NCI-H2171 (cell line): Measurements from ENCODE around the gene RNU6-9.

ENCODE experiments used
- DNase-seq: peaks from one replicate; lab custom pipeline; 2025; lab: John Stamatoyannopoulos, UW

Gene RNU6-9

DNA sequence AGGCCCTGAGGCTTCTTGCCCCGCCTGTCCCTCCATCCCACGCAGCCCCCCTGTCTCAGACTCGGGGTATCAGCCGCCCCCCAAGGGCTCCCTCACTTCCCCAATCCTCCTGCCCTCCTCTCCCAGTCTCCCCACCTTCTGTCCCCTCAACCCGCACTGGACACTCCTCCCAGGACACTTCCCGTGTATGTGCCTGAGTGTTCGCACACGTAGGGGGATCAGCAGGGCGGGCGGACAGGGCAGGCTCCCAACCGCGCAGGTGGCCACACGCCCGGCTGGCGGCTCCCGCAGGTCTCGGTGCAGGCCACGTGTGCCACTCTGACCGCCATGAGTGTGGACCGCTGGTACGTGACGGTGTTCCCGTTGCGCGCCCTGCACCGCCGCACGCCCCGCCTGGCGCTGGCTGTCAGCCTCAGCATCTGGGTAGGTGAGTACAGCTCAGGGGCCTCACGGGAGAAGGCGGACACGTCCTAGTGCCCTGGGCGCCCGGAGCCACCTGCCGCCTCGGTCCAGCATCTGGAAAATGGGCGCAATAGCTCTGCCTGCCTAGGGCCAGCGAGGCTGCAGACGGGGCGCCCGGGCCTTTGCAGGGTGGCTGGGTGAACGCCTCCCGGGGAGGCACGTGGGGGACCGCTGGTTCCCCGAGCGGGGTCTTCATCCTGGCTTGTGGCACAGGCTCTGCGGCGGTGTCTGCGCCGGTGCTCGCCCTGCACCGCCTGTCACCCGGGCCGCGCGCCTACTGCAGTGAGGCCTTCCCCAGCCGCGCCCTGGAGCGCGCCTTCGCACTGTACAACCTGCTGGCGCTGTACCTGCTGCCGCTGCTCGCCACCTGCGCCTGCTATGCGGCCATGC, 26.1 kb downstream of the RNU6-9 start:
- peak; percentile 77 for DNase-seq

DNA sequence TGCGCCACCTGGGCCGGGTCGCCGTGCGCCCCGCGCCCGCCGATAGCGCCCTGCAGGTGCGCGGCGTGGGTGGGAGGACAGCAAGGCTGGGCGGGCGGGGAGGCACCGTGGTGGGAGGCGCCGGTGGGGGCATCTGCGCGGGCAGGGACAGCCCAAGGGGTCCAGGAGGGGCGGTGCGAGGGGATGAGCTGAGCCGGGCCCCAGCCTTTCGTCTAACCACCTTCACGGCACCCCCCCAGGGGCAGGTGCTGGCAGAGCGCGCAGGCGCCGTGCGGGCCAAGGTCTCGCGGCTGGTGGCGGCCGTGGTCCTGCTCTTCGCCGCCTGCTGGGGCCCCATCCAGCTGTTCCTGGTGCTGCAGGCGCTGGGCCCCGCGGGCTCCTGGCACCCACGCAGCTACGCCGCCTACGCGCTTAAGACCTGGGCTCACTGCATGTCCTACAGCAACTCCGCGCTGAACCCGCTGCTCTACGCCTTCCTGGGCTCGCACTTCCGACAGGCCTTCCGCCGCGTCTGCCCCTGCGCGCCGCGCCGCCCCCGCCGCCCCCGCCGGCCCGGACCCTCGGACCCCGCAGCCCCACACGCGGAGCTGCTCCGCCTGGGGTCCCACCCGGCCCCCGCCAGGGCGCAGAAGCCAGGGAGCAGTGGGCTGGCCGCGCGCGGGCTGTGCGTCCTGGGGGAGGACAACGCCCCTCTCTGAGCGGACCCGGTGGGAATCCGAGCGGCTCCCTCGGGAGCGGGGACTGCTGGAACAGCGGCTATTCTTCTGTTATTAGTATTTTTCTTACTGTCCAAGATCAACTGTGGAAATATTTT, 27.0 kb downstream of the RNU6-9 start:
- DNase-seq: peak; percentile 89

DNA sequence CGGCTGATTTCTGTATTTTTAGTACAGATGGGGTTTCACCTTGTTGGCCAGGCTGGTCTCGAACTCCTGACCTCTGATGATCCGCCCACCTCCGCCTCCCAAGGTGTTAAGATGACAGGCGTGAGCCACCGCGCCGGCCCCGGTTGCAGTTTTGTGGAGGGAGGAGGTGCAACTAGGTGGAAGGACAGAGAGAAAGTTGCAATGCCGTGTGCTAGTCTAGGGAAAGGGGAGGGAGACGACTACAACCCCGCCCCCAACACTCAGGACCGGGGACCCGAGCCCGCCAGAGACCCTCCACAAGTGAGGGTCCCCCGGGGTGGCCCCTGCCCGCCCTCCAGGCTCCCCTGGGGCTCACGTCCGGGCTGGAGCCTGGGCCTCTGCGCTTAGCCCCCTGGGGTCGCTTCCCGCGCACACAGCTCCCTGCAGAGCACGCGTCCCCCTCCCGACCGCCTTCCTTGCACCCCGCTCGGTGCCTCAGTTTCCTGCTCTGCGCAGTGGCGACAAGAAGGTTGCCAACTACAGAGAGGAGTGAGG, 31.3 kb downstream of the RNU6-9 start:
- no peak for DNase-seq

- DNase-seq: peak; percentile 84
Measured at GRCh38 chr19:925087-925525, 31.8 kb downstream of the RNU6-9 start.

GRCh38 chr19:925526-926322, 32.4 kb downstream of the RNU6-9 start, which contains the start of gene ARID3A:
TSS of gene ARID3A (plus strand) at chr19:926035. CDS start at chr19:929529, 3,494 bp downstream.
- peak; percentile 84 for DNase-seq

GRCh38 chr19:926323-926588, 33.0 kb downstream of the RNU6-9 start:
- no peak for DNase-seq

GRCh38 chr19:926589-927350, 33.5 kb downstream of the RNU6-9 start:
- DNase-seq: no peak

DNA sequence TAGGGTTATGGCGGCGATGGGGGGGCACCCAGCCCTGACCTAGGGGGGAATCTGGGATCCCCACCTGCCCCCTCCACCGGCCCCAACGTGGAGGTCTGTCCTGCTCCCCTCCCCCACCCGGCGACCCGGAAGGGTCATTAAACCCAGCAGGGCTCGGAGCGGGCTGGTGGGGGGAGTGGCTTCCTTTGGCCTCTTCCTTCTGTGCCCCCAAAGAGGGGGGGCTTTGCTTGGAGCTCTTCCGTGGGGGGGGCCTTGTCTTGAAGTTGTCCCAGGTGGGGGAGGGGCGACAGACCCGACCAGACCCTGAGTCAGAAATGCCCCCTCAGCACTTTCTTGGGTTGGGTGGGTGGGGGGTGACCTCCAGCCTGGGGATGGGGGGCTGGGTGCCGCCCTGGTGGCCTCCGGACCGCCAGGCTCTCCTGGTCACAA, 34.1 kb downstream of the RNU6-9 start:
- DNase-seq: no peak

DNA sequence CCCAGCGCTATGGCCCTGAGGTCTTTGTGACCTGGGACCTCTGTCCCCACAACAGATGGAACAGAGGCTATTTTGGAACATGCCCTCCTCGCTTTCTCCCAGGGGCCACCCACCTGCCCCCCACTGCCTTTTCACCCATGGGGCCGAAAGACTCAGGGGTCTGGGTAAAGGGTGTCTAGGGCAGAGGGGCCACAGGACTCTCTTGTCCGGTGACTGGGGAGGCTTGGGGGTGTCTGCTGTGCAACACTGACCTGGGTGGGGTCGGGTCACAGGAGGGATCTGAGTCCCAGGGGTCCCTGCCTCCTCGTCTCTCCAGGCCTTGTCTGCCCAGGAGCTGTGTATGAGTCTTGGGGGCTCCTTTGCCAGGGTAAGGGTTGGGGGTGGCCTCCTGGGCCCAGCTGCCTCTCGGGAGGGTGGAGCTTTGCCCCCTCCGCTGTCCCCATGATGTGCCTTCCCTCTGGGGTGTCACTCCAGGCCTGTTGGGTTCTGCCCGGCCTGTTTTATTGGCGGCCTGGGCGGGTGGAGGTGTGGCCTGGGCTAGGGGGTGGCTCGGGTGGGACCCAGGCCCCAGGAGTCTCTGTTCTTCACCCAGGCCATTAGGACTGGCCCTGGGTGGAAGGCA, 34.6 kb downstream of the RNU6-9 start:
- DNase-seq: no peak

DNA sequence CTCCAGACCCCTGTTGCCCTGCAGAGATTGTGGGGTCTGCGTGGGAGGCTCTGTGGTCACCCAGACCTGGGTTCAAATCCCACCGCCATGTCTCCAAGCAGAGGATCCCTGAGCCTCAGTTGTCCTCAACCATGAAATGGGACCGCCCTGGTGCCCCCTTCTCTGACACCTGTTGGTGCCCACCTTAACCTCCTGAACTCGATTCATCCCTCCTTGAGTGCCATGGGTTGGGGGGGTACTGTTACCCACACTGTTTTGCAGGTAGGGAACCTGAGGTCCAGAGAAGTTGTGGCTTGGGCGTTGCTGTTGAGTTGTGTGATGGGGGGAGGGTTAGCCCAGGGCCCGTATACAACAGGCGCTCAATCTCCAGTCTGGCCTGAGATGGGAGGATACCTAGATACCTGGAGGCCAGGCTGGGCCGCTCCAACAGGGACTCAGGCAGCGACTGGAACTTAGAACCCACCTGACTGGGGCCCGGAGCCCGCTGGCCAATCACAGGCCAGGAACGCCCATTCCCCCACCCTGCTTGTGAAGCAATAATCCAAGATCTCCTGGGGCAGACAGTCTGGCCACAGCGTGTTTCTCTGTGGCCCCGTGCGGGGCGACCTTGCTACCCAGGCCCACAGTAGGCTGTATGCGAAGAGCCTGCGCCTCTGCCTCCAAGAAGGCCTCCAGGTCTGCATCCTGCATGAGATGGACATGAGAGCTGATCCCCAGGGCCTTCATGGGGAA, 35.4 kb downstream of the RNU6-9 start:
- no peak for DNase-seq

- no peak for DNase-seq
Measured at GRCh38 chr19:929203-929890, 36.1 kb downstream of the RNU6-9 start.

DNA sequence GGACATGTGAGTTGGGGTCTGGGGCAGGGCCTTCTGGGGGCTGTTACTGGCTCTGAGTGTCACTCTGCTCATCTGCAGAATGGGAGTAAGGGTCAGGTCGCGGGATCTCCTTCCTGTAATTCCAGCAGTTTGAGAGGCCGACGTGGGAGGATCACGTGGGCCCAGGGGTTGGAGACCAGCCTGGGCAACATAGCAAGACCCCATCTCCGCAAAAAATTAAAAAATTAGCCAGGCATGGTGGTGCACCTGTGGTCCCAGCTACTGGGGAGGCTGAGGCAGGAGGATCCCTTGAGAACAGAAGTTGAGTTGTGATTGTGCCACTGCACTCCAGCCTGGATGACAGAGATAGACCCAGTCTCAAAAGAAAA, 36.6 kb downstream of the RNU6-9 start:
- no peak for DNase-seq

DNA sequence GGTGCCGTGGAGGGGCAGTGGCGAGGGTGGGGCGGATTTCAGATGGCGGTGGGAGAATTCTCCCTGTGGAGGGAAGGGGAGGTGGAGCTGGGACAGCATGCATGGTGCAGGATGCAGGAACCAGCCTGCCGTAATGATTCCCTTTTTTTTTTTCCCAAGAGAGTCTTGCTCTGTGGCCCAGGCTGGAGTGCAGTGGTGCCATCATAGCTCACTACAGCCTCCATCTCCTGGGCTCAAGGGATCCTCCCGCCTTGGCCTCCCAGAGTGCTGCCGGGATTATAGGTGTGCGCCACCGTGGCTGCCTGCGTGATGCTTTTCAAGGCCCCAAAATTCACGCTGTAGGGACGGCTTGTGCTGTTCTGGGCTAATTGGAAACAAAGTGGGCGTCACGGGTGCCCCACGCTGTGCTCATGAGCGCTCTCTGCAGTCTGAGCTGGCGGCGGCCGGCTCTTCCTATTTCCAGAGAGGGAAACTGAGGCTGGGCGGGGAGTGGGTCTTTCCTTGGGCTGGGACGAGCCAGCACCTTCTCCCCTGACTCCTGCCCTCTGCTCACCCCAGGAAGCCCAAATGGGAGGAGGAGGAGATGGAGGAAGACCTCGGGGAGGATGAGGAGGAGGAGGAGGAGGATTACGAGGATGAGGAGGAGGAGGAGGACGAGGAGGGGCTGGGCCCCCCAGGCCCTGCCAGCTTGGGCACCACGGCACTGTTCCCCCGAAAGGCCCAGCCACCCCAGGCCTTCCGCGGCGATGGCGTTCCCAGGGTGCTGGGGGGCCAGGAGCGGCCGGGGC, 38.8 kb downstream of the RNU6-9 start:
- DNase-seq: no peak

GRCh38 chr19:932648-933552, 39.6 kb downstream of the RNU6-9 start:
- DNase-seq: no peak

GRCh38 chr19:933553-933882, 40.2 kb downstream of the RNU6-9 start:
- DNase-seq: no peak

- no peak for DNase-seq
Measured at GRCh38 chr19:934197-934840, 41.0 kb downstream of the RNU6-9 start.

DNA sequence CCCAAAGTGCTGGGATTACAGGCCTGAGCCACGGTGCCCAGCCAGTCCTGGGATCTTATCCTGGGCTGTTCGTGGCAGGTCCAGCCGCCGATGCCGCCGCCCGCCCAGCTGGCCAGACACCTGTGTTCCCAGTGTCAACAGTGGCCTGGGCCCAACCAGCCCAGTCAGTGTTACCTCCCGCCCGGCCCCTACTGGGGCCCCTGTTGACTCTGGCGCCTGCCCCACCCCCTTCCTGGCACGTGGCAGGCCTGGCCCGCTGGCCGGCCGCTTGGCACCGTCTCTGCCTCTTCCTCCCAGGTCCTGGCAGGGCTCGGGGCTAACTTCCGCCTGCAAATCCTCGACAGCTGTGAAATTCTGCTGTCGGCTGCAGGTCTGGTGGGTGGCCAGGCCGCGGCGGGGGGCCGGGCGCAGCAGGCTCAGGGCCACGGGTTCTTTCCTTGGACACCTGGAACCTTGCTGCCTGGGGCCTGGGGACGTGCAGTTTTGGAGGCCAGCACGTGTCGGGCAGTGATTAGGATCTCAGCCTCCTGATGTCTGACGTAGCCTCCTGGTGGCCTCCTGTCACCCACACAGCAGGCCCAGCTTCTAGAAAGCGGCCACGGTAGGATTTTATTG, 41.7 kb downstream of the RNU6-9 start:
- no peak for DNase-seq
